CD14-positive monocyte (primary cell): ENCODE data around the gene UQCRC2. TPM values are rescaled to one million over a fixed set of nuclear protein-coding genes. Genes with fewer than 3 reads are reported as not detected.
A peak's percentile ranks its signal among the peaks of the same experiment; 100 is the strongest.

Experiments used
- DNase-seq, 3 donors: peaks; one replicate each; pipeline ENCODE4 v3.0.0-alpha.2; 2011 to 2022
- H2AFZ ChIP-seq: 2 replicates; pipeline ENCODE4 v1.6.0; 2012; ENCODE audit warnings: mild to moderate bottlenecking, low read depth, low read length, inconsistent platforms; ENCODE audit not compliant: insufficient read depth, poor library complexity, severe bottlenecking
- H3K27ac ChIP-seq, 2 donors: 1 replicate in 1 of 2; 2 replicates in 1 of 2; pipeline ENCODE4 v1.5.1; 2012 to 2013; ENCODE audit warnings: low read length in 2 of 2, control low read depth in 1 of 2, inconsistent platforms in 1 of 2, low read depth in 1 of 2, mild to moderate bottlenecking in 1 of 2
- H3K27me3 ChIP-seq, 2 donors: one replicate each; pipeline versions ENCODE4 v1.6.0 to v1.6.1; 2011 to 2013; ENCODE audit warnings: low read length in 2 of 2; ENCODE audit not compliant: control insufficient read depth in 2 of 2, insufficient read depth in 2 of 2
- H3K36me3 ChIP-seq, 2 donors: replicated peaks in 1 of 2; 1 replicate in 1 of 2; 2 replicates in 1 of 2; pipeline versions ENCODE4 v1.5.1 to v1.6.1; 2012 to 2013; ENCODE audit warnings: low read length in 2 of 2, control low read depth in 1 of 2, inconsistent platforms in 1 of 2, mild to moderate bottlenecking in 1 of 2; ENCODE audit not compliant: insufficient read depth in 2 of 2, control insufficient read depth in 1 of 2
- H3K4me1 ChIP-seq, 2 donors: 1 replicate in 1 of 2; 2 replicates in 1 of 2; pipeline versions ENCODE4 v1.5.1 to v1.6.1; 2012 to 2013; ENCODE audit warnings: low read length in 2 of 2, control low read depth in 1 of 2, inconsistent platforms in 1 of 2, mild to moderate bottlenecking in 1 of 2, moderate library complexity in 1 of 2; ENCODE audit not compliant: insufficient read depth in 2 of 2, control insufficient read depth in 1 of 2
- H3K4me2 ChIP-seq: replicated peaks from 2 replicates; pipeline ENCODE3; 2012; ENCODE audit warnings: low read length, moderate library complexity, mild to moderate bottlenecking; ENCODE audit not compliant: poor library complexity, severe bottlenecking; ENCODE audit errors: extremely low read depth
- H3K4me3 ChIP-seq, 3 experiments: fragments of 200-600 bp in 1 of 3; sonication (generic) in 1 of 3; replicated peaks in 1 of 3; 1 replicate in 2 of 3; 2 replicates in 1 of 3; pipeline ENCODE4 v1.5.1; 2011 to 2013; ENCODE audit warnings: low read length in 3 of 3, mild to moderate bottlenecking in 3 of 3, control low read depth in 2 of 3, low read depth in 2 of 3, inconsistent platforms in 1 of 3, moderate library complexity in 1 of 3
- H3K79me2 ChIP-seq: 2 replicates; pipeline ENCODE4 v1.6.0; 2012; ENCODE audit warnings: mild to moderate bottlenecking, control low read depth, inconsistent platforms, low read length, moderate library complexity; ENCODE audit not compliant: insufficient read depth
- H3K9ac ChIP-seq: 2 replicates; pipeline ENCODE4 v1.6.0; 2017; ENCODE audit warnings: low read length, mild to moderate bottlenecking; ENCODE audit not compliant: insufficient read depth, poor library complexity, severe bottlenecking
- H3K9me3 ChIP-seq, 2 donors: replicated peaks in 1 of 2; 1 replicate in 1 of 2; 2 replicates in 1 of 2; pipeline versions ENCODE4 v1.5.1 to v1.6.1; 2012 to 2013; ENCODE audit warnings: low read length in 2 of 2, control low read depth in 1 of 2; ENCODE audit not compliant: control insufficient read depth in 1 of 2, insufficient read depth in 1 of 2
- H4K20me1 ChIP-seq: 2 replicates; pipeline ENCODE4 v1.6.0; 2012; ENCODE audit warnings: mild to moderate bottlenecking, low read length, control low read depth, moderate library complexity; ENCODE audit not compliant: insufficient read depth
- H3K27ac Mint-ChIP-seq, 7 donors: one replicate each; pipeline ENCODE4 v1.8.0; 2020; ENCODE audit warnings: mild to moderate bottlenecking in 7 of 7, mixed read lengths in 7 of 7, moderate library complexity in 6 of 7, inconsistent platforms in 2 of 7
- H3K27me3 Mint-ChIP-seq, 3 donors: one replicate each; pipeline ENCODE4 v1.8.0; 2021 to 2022; ENCODE audit warnings: low read depth in 3 of 3, mild to moderate bottlenecking in 3 of 3, mixed read lengths in 3 of 3, moderate library complexity in 3 of 3, inconsistent platforms in 1 of 3
- H3K36me3 Mint-ChIP-seq, 2 donors: one replicate each; pipeline ENCODE4 v1.8.0; 2020; ENCODE audit warnings: mixed read lengths in 2 of 2, inconsistent platforms in 1 of 2, mild to moderate bottlenecking in 1 of 2
- H3K4me1 Mint-ChIP-seq: one replicate; pipeline ENCODE4 v1.8.0; 2020; ENCODE audit warnings: mild to moderate bottlenecking, mixed read lengths
- H3K4me3 Mint-ChIP-seq, 2 donors: one replicate each; pipeline ENCODE4 v1.8.0; 2020; ENCODE audit warnings: mild to moderate bottlenecking in 2 of 2, mixed read lengths in 2 of 2, moderate library complexity in 1 of 2
- H3K9me3 Mint-ChIP-seq, 7 donors: one replicate each; pipeline ENCODE4 v1.8.0; 2020 to 2022; ENCODE audit warnings: mixed read lengths in 7 of 7, mild to moderate bottlenecking in 6 of 7, moderate library complexity in 6 of 7, inconsistent platforms in 2 of 7
- WGBS: methylation state at CpG from one replicate; pipeline ENCODE4 v1.1.5; 2013; ENCODE audit warnings: missing lambda C conversion rate; ENCODE audit not compliant: insufficient coverage; 5-methylcytosine and 5-hydroxymethylcytosine counted together
- intact Hi-C, 2 donors: fragments of 100-400 bp; cut with micrococcal nuclease; formaldehyde crosslinking; loops; one replicate each; pipeline versions ENCODE4 v1.15.0 to v1.15.1; 2023
- polyA plus RNA-seq, 3 donors: library from polyadenylated mRNA; depleted of rRNA in 1 of 3; unstranded in 2 of 3; stranded (reverse) in 1 of 3; fragments of 300-500 nt in 2 of 3; fragments of >200 nt in 1 of 3; fragmentation: Illumina TruSeq in 2 of 3; gene quantifications; 1 replicate in 2 of 3; 2 replicates in 1 of 3; pipeline ENCODE4 v1.2.3, GENCODE V29; 2012 to 2021
- TF ChIP-seq, protein P1 (sequence below): fragments of 200-600 bp; IDR thresholded peaks from one replicate; pipeline ENCODE4 v1.8.0; 2022; ENCODE audit warnings: antibody characterized with exemption, mild to moderate bottlenecking

Gene UQCRC2
- polyA plus RNA-seq, 3 donors, result 101 to 195 (median 189) TPM

GRCh38 chr16:21953541-21953902 lies 361 bp downstream of the UQCRC2 start:
- intact Hi-C loops, result loop anchor here in 1 of 2 donors (5.0 kb wide), 1 partner anchor 296 kb away; no protein-coding TSS in a partner anchor
- Histone ChIP-seq H3K36me3 (peaks cover 19 to 30% of the 10 kb centered on the region in 2 donors), H3K27ac (peak overlapping the region; percentile 88 to 99), H3K9ac (peak overlapping the region; percentile 94), H4K20me1 (peaks cover 41% of the 10 kb centered on the region), H3K4me2 (peak overlapping the region; percentile 83), H3K9me3 (no peaks in the 10 kb centered on the region), H2AFZ (peak overlapping the region; percentile 96), H3K4me3 (peak overlapping the region; percentile 89 to 91 (median 89)), H3K79me2 (peaks cover 84% of the 10 kb centered on the region), H3K27me3 (no peaks in the 10 kb centered on the region), H3K4me1 (peaks cover 22 to 37% of the 10 kb centered on the region in 2 donors)
- DNase-seq, result no peak
- no peaks in the 10 kb centered on the region for H3K9me3 Mint-ChIP-seq
- H3K27me3 Mint-ChIP-seq, result no peaks in the 10 kb centered on the region
- H3K4me1 Mint-ChIP-seq, result peaks cover 32% of the 10 kb centered on the region
- H3K4me3 Mint-ChIP-seq, result peak overlapping the region; percentile 95 to 99
- peaks cover 29 to 31% of the 10 kb centered on the region in 2 donors for H3K36me3 Mint-ChIP-seq
- 0% methylated on average over 6 of the region's 15 CpGs for WGBS
- TF ChIP-seq, protein P1, sequence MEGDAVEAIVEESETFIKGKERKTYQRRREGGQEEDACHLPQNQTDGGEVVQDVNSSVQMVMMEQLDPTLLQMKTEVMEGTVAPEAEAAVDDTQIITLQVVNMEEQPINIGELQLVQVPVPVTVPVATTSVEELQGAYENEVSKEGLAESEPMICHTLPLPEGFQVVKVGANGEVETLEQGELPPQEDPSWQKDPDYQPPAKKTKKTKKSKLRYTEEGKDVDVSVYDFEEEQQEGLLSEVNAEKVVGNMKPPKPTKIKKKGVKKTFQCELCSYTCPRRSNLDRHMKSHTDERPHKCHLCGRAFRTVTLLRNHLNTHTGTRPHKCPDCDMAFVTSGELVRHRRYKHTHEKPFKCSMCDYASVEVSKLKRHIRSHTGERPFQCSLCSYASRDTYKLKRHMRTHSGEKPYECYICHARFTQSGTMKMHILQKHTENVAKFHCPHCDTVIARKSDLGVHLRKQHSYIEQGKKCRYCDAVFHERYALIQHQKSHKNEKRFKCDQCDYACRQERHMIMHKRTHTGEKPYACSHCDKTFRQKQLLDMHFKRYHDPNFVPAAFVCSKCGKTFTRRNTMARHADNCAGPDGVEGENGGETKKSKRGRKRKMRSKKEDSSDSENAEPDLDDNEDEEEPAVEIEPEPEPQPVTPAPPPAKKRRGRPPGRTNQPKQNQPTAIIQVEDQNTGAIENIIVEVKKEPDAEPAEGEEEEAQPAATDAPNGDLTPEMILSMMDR, result no peak
- peak overlapping the region; percentile 98 to 100 (median 99) for H3K27ac Mint-ChIP-seq

DNA sequence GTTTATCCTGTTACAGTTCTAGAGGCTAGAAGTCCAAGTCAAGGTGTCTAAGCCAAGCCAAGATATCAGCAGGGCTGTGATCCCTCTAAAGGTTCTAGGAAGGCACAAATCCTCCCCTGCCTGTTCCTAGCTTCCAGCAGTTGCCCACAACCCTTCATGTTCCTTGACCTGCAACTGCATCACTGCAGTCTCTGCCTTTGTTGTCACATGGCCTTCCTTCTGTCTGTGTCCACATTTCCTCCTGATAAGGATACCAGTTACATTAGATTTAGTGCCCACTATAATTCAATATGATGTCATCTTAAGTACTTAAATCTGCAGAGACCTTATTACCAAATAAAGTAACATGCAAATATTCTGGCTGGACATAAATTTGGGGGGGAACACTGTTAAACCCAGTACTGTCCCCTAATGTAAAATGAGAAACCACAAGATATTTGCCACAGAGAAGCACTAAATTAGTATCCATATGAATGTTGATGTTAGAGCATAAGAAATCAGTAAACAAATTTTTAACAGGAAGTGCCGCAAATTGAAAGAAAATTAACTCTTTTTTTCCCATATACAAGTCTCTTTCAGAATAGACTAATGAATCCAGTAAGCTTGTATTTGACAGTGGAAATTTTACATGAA lies 4.7 kb downstream of the UQCRC2 start:
- no peak overlapping the region for H2AFZ ChIP-seq
- H3K4me3 ChIP-seq, result no peak overlapping the region

More for the DNA sequence above, 4.7 kb downstream of the UQCRC2 start:
- peaks cover 23% of the 10 kb centered on the region for H4K20me1 ChIP-seq
- H3K4me1 ChIP-seq, result peaks cover 10 to 14% of the 10 kb centered on the region in 2 donors
- no peak overlapping the region for H3K9ac ChIP-seq
- H3K36me3 ChIP-seq, result peaks cover 59 to 71% of the 10 kb centered on the region in 2 donors
- no peak for DNase-seq
- H3K36me3 Mint-ChIP-seq, result peaks cover 65 to 66% of the 10 kb centered on the region in 2 donors
- no CpG with 5 or more reads among the region's 1 CpG for WGBS
- H3K27me3 ChIP-seq, result no peaks in the 10 kb centered on the region
- intact Hi-C loops, result no loop called here
- H3K4me2 ChIP-seq, result no peak overlapping the region
- TF ChIP-seq, protein P1, result no peak
- no peaks in the 10 kb centered on the region for H3K27me3 Mint-ChIP-seq
- peak overlapping the region in 3 of 7 donors; percentile 4 to 69 (median 57) for H3K27ac Mint-ChIP-seq
- H3K9me3 ChIP-seq, result no peaks in the 10 kb centered on the region
- H3K4me1 Mint-ChIP-seq, result peaks cover 9% of the 10 kb centered on the region
- H3K9me3 Mint-ChIP-seq, result no peaks in the 10 kb centered on the region
- no peak overlapping the region for H3K4me3 Mint-ChIP-seq
- peaks cover 55% of the 10 kb centered on the region for H3K79me2 ChIP-seq
- H3K27ac ChIP-seq, result peak overlapping the region in 1 of 2 donors; percentile 34
